ENCODE measurements around the gene ERG. TPM values are rescaled to one million over a fixed set of nuclear protein-coding genes. Genes with fewer than 3 reads are reported as not detected.

Gene ERG
- polyA plus RNA-seq, 1 donor from 2014 or later, result not detected

GRCh38 chr21:38342739-38343138, 155.5 kb downstream of the ERG start (continued):
- no peak for TF ChIP-seq EP300 (conservative IDR thresholded peaks at IDR 0.05; ENCODE audit: poor library complexity, severe bottlenecking)
- no peak for TF ChIP-seq SMC3 (conservative IDR thresholded peaks at IDR 0.05; ENCODE audit: poor library complexity)

GRCh38 chr21:38341546-38342012, 156.7 kb downstream of the ERG start:
- Histone ChIP-seq H3K79me2 (replicated peaks; ENCODE audit: insufficient read depth, low read length) (no peaks in the 10 kb centered on the region), H3F3A (ENCODE audit: insufficient read depth, low read length, poor library complexity, severe bottlenecking) (no peaks in the 10 kb centered on the region), H3K9me3 (ENCODE audit: low read length) (no peaks in the 10 kb centered on the region)

More at GRCh38 chr21:38341546-38342012, 156.7 kb downstream of the ERG start:
- no peaks in the 10 kb centered on the region for H4K20me1 ChIP-seq (ENCODE audit: insufficient read depth)
- H3K27me3 ChIP-seq (ENCODE audit: insufficient read depth, low read depth, low read length), result no peaks in the 10 kb centered on the region
- H2AFZ ChIP-seq (ENCODE audit: low read depth, low read length), result no peak overlapping the region
- TF ChIP-seq CTCF (IDR thresholded peaks at IDR 0.05; ENCODE audit: poor library complexity, severe bottlenecking) (no peak), EP300 (conservative IDR thresholded peaks at IDR 0.05; ENCODE audit: poor library complexity, severe bottlenecking) (no peak), REST (IDR thresholded peaks at IDR 0.05; ENCODE audit: borderline replicate concordance) (no peak), POLR2AphosphoS5 (IDR thresholded peaks at IDR 0.05) (no peak), EZH2 (IDR thresholded peaks at IDR 0.05; ENCODE audit: borderline replicate concordance, insufficient read depth, low read length, poor library complexity, severe bottlenecking) (no peak), SMC3 (conservative IDR thresholded peaks at IDR 0.05; ENCODE audit: poor library complexity) (no peak), RAD21 (conservative IDR thresholded peaks at IDR 0.05) (no peak)
- no peaks in the 10 kb centered on the region for H3K9me2 ChIP-seq (ENCODE audit: insufficient read depth, low read length)
- H3K4me2 ChIP-seq (ENCODE audit: low read length), result no peak overlapping the region
- H3K9ac ChIP-seq (ENCODE audit: low read length), result no peak overlapping the region
- H3K36me3 ChIP-seq (ENCODE audit: insufficient read depth, low read length), result no peaks in the 10 kb centered on the region
- no peak overlapping the region for H3K27ac ChIP-seq (ENCODE audit: low read length)
- H3K4me3 ChIP-seq (ENCODE audit: low read length), result no peak overlapping the region
